Fibroblast of lung (primary cell): ENCODE measurements around the gene PLB1. TPM values are rescaled to one million over a fixed set of nuclear protein-coding genes. Genes with fewer than 3 reads are reported as not detected.
A peak's percentile ranks its signal among the peaks of the same experiment; 100 is the strongest.

ENCODE experiments used
- DNase-seq, 2 donors: peaks; one replicate each; pipeline versions ENCODE4 v3.0.0 to v3.0.0-alpha.2; 2010; ENCODE audit warnings: low read depth in 2 of 2
- H2AFZ ChIP-seq: 2 replicates; pipeline ENCODE4 v1.5.1; 2012; ENCODE audit warnings: low read length, control low read depth, inconsistent platforms
- H3K27ac ChIP-seq: 2 replicates; pipeline ENCODE4 v1.5.1; 2011; ENCODE audit warnings: low read length, control low read depth; ENCODE audit not compliant: insufficient read depth
- H3K27me3 ChIP-seq: 2 replicates; pipeline ENCODE4 v1.5.1; 2011; ENCODE audit warnings: mild to moderate bottlenecking, low read length; ENCODE audit not compliant: control insufficient read depth, insufficient read depth
- H3K36me3 ChIP-seq: 2 replicates; pipeline ENCODE4 v1.5.1; 2011; ENCODE audit warnings: low read length; ENCODE audit not compliant: control insufficient read depth, insufficient read depth
- H3K4me1 ChIP-seq: 2 replicates; pipeline ENCODE4 v1.5.1; 2011; ENCODE audit warnings: low read length; ENCODE audit not compliant: control insufficient read depth, insufficient read depth; ENCODE audit errors: extremely low read depth
- H3K4me2 ChIP-seq: 2 replicates; pipeline ENCODE4 v1.5.1; 2011; ENCODE audit warnings: low read length, control low read depth; ENCODE audit not compliant: insufficient read depth; ENCODE audit errors: extremely low read depth
- H3K4me3 ChIP-seq, 4 experiments: fragments of 200-600 bp in 1 of 4; sonication (generic) in 1 of 4; replicated peaks in 1 of 4; 2 replicates each; pipeline ENCODE4 v1.5.1; 2011 to 2016; ENCODE audit warnings: low read length in 4 of 4, low read depth in 3 of 4, mild to moderate bottlenecking in 3 of 4, control low read depth in 2 of 4, inconsistent platforms in 1 of 4, mixed read lengths in 1 of 4; ENCODE audit not compliant: insufficient read depth in 1 of 4; ENCODE audit errors: control extremely low read depth in 1 of 4
- H3K79me2 ChIP-seq: 2 replicates; pipeline ENCODE4 v1.5.1; 2012; ENCODE audit warnings: mild to moderate bottlenecking, low read length, inconsistent platforms; ENCODE audit not compliant: control insufficient read depth, insufficient read depth
- H3K9ac ChIP-seq: 2 replicates; pipeline ENCODE4 v1.5.1; 2011; ENCODE audit warnings: mild to moderate bottlenecking, low read length, control low read depth; ENCODE audit not compliant: insufficient read depth
- H3K9me3 ChIP-seq: 2 replicates; pipeline ENCODE4 v1.5.1; 2012; ENCODE audit warnings: low read depth, low read length; ENCODE audit not compliant: control insufficient read depth, insufficient read depth
- H4K20me1 ChIP-seq: 2 replicates; pipeline ENCODE4 v1.5.1; 2011; ENCODE audit warnings: low read length; ENCODE audit not compliant: control insufficient read depth, insufficient read depth; ENCODE audit errors: extremely low read depth
- EZH2 ChIP-seq: IDR thresholded peaks from 2 replicates; pipeline ENCODE4 v1.5.1; 2012; ENCODE audit warnings: low read length, control low read depth, mild to moderate bottlenecking; ENCODE audit errors: missing control alignments
- polyA plus RNA-seq, 2 donors: library from polyadenylated mRNA; depleted of rRNA in 1 of 2; stranded (reverse) in 1 of 2; unstranded in 1 of 2; fragments of >200 nt; gene quantifications; 2 replicates each; pipeline ENCODE4 v1.2.1, GENCODE V29; 2011 to 2012; ENCODE audit warnings: missing spikeins in 1 of 2
- total RNA-seq: library from RNA; depleted of rRNA; stranded (reverse); fragments of >200 nt; gene quantifications from 2 replicates; pipeline ENCODE4 v1.2.1, GENCODE V29; 2014
- TF ChIP-seq, protein P1 (sequence below), 2 donors: IDR thresholded peaks in 1 of 2; conservative IDR thresholded peaks in 1 of 2; 1 replicate in 1 of 2; 2 replicates in 1 of 2; pipeline ENCODE4 v1.5.1; 2011 to 2012; ENCODE audit warnings: low read length in 2 of 2, control low read depth in 1 of 2, inconsistent platforms in 1 of 2, low read depth in 1 of 2, mild to moderate bottlenecking in 1 of 2

PLB1 gene
- total and polyA plus RNA-seq, 2 donors (not counting 1 experiment from before 2014, with no cell fraction given) = 0.70 to 1.8 TPM

DNA sequence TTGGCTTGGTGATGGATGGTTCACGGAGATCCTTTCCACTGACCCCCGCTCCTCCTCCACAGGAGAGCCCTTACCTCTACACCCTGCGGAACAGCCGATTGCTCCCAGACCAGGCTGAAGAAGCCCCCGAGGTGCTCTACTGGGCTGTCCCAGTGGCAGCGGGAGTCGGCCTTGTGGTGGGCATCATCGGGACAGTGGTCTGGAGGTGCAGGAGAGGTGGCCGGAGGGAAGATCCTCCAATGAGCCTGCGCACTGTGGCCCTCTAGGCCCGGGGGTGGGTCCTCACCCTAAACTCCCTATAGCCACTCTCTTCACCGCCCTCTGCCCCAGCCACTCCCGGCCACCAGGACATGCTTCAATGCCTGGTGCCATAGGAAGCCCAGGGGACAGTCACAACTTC, 146.9 kb downstream of the PLB1 start:
- H3K9ac ChIP-seq = no peak overlapping the region
- no peak overlapping the region for H3K4me2 ChIP-seq
- no peaks in the 10 kb centered on the region for H3K4me1 ChIP-seq
- H3K79me2 ChIP-seq = no peaks in the 10 kb centered on the region
- H3K27ac ChIP-seq = no peak overlapping the region
- DNase-seq = no peak
- H3K9me3 ChIP-seq = no peaks in the 10 kb centered on the region
- no peak for TF ChIP-seq EZH2
- TF ChIP-seq, protein P1, sequence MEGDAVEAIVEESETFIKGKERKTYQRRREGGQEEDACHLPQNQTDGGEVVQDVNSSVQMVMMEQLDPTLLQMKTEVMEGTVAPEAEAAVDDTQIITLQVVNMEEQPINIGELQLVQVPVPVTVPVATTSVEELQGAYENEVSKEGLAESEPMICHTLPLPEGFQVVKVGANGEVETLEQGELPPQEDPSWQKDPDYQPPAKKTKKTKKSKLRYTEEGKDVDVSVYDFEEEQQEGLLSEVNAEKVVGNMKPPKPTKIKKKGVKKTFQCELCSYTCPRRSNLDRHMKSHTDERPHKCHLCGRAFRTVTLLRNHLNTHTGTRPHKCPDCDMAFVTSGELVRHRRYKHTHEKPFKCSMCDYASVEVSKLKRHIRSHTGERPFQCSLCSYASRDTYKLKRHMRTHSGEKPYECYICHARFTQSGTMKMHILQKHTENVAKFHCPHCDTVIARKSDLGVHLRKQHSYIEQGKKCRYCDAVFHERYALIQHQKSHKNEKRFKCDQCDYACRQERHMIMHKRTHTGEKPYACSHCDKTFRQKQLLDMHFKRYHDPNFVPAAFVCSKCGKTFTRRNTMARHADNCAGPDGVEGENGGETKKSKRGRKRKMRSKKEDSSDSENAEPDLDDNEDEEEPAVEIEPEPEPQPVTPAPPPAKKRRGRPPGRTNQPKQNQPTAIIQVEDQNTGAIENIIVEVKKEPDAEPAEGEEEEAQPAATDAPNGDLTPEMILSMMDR (conservative IDR thresholded peaks at IDR 0.05 in 1 of 2, IDR thresholded peaks at IDR 0.05 in 1 of 2; ENCODE audit: low read depth in 1 of 2, low read length in 2 of 2) = no peak
- no peaks in the 10 kb centered on the region for H4K20me1 ChIP-seq
- no peaks in the 10 kb centered on the region for H3K27me3 ChIP-seq
- no peak overlapping the region for H2AFZ ChIP-seq
- H3K4me3 ChIP-seq = no peak overlapping the region
- H3K36me3 ChIP-seq = no peaks in the 10 kb centered on the region

DNA sequence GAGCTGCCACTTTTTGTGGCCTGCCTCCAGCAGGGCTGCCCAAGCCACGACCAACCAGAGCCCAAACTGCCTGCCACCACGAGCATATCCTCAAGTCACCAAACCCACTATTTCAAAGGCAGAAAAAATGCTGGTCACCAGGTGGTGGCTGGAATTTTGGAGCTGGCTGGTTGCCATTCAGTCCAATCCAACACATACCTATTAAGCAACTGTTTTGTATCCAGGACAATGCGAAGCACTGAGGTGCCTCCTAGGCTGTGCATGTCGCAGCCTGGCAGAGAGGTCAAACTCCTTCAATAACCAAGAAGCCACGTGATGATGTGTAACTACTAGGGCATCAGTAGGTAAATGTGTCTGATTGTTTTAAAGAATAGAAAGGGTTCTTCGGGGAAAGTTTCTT, 147.5 kb downstream of the PLB1 start:
- no peaks in the 10 kb centered on the region for H3K36me3 ChIP-seq
- H3K9me3 ChIP-seq = no peaks in the 10 kb centered on the region
- H3K27ac ChIP-seq = no peak overlapping the region
- H3K4me2 ChIP-seq = no peak overlapping the region
- no peak overlapping the region for H2AFZ ChIP-seq
- no peak overlapping the region for H3K4me3 ChIP-seq
- no peak for TF ChIP-seq EZH2
- no peaks in the 10 kb centered on the region for H3K4me1 ChIP-seq
- no peaks in the 10 kb centered on the region for H3K27me3 ChIP-seq
- H3K9ac ChIP-seq = no peak overlapping the region
- no peaks in the 10 kb centered on the region for H3K79me2 ChIP-seq
- H4K20me1 ChIP-seq = no peaks in the 10 kb centered on the region
- DNase-seq = no peak

DNA sequence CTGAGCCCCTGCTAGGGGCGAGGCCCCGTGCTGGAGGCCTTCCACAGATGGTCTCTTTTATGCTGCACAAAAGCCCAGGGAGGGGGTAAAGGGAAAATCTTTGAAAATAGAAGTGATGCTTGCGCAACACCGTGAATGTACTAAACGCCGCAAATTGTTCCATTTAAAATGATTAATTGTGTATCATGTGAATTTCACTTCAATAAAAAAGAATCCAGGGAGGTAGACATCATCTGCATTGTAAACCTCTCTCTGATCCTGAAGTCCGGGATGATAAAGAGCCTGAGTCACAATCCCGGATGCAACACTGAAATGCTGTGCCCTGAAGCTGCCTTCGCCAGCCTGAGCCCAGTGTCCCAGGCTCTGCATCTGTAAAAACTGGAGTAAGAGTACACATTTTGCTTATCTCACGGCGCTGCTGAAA, 148.1 kb downstream of the PLB1 start:
- no peak for TF ChIP-seq EZH2
- TF ChIP-seq, protein P1 (conservative IDR thresholded peaks at IDR 0.05 in 1 of 2, IDR thresholded peaks at IDR 0.05 in 1 of 2; ENCODE audit: low read depth in 1 of 2, low read length in 2 of 2) = no peak
- H3K36me3 ChIP-seq = no peaks in the 10 kb centered on the region
- no peak overlapping the region for H3K9ac ChIP-seq
- H3K4me2 ChIP-seq = no peak overlapping the region
- no peaks in the 10 kb centered on the region for H3K79me2 ChIP-seq
- no peak overlapping the region for H3K4me3 ChIP-seq
- H3K4me1 ChIP-seq = no peaks in the 10 kb centered on the region
- H3K9me3 ChIP-seq = no peaks in the 10 kb centered on the region
- no peak overlapping the region for H3K27ac ChIP-seq
- H2AFZ ChIP-seq = no peak overlapping the region
- DNase-seq = peak; percentile 86 to 90
- no peaks in the 10 kb centered on the region for H4K20me1 ChIP-seq
- H3K27me3 ChIP-seq = no peaks in the 10 kb centered on the region
